NCI-H748 (cell line): ENCODE data around the gene DPM1.

ENCODE experiments used
- DNase-seq: peaks from one replicate; lab custom pipeline; 2025; ENCODE audit not compliant: unreplicated experiment; lab: John Stamatoyannopoulos, UW

The DPM1 gene

GRCh38 chr20:50930976-50931305 lies 27.4 kb downstream of the DPM1 start:
- no peak for DNase-seq

GRCh38 chr20:50930139-50930975 lies 28.0 kb downstream of the DPM1 start:
- DNase-seq = peak; percentile 9

DNA sequence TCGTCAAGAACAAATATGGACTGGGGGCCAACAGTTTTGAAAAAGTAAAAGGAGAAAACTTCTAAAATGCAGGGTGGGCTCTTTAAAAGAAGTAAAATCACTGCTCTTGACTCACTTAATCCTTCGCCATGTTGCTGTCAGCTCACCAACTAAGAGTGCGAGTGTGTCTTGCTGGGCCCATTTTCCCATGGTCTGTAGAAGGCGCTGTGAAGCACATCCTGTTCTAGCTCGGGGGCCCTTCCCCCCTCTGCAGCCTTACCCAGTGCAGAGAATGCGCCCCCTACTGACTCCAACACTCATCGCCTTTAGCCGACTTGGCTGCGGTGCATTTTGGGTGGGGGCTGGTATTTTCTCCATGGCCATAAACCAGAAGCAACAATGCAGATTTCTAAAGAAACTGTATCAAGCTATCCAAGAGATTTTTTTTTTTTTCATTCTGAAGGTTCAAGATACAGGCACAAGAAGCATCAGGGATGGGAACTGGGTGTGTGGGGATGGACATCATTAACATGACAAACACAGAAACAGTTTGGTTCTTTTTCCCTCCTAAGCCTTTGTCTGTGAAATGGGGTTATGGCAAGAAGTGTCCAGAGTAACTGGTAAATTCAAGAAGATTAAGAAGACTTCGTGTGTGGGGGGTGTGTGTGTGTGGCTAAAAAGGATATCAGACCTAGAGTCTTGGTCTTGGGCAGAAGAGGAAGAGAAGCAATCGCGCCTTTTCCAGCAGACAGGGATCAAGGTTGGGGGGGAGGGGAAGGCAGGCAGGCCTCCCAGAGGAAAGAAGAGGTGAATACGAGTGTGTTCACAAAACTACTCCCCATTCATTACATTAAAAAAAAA lies 28.8 kb downstream of the DPM1 start:
- peak; percentile 89 for DNase-seq

DNA sequence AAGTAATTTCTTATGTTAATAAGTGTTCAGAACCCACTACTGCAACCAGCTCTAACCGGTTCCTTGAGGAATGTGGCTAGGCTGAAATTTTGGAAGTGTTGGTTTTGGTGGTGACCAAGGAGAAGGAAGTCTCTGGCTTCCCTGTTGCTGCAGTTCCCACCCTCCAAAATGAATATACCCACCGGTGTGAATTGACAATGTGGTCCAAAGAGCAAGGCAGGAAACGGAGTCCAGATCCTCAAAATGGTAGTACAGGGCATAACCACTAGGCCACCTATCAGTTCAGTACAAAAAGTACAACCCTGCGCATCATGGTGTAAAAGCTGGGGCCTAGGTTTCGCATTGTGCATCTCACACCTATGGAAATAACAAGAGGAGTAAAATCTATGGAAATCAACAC lies 29.9 kb downstream of the DPM1 start:
- DNase-seq = no peak

- no peak for DNase-seq
Measured at GRCh38 chr20:50926530-50926929, 31.8 kb downstream of the DPM1 start.

- DNase-seq = no peak
Measured at GRCh38 chr20:50924261-50924920, 33.9 kb downstream of the DPM1 start.

GRCh38 chr20:50921803-50922501 lies 36.4 kb downstream of the DPM1 start:
- DNase-seq = no peak

DNA sequence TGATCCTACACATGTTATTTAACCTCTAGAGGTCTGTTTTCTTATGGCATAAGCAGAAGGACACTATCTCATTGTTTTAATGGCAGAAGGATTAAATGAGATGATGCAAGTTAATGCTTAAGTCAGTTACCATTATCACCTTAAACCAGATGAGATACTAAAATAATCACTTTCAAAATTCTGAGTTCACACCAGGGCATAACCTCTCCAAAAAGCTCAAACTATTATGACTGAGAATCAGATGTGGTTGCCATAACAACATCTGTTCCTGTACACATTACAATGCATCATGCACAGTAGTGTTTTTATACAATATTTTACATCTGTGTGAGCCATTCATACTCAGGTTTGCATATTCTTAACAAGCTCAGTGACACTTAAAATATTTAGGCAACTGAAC lies 37.3 kb downstream of the DPM1 start:
- DNase-seq = no peak

- no peak for DNase-seq
Measured at GRCh38 chr20:50919567-50919966, 38.8 kb downstream of the DPM1 start.

DNA sequence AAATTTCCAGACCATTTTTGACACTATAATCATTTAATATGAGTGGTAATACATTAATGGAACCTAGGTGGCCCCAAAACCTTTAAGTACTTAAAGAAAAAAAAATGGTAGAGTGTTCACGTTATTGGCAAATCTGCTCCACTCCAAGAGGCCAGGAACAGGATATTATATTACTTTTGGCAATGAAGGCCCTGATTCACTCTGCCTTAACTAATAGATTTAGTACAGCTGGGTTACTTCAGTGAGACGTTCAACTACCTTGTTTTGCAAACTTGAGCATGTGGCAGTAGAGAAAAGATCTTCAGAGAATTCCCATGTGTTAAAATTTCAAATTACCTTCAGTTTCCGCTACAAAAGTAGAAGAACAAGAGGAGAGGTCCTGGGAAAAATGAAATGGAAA lies 39.9 kb downstream of the DPM1 start:
- no peak for DNase-seq

GRCh38 chr20:50916934-50917333 lies 41.4 kb downstream of the DPM1 start:
- DNase-seq = no peak

GRCh38 chr20:50916257-50916656 lies 42.1 kb downstream of the DPM1 start:
- no peak for DNase-seq

DNA sequence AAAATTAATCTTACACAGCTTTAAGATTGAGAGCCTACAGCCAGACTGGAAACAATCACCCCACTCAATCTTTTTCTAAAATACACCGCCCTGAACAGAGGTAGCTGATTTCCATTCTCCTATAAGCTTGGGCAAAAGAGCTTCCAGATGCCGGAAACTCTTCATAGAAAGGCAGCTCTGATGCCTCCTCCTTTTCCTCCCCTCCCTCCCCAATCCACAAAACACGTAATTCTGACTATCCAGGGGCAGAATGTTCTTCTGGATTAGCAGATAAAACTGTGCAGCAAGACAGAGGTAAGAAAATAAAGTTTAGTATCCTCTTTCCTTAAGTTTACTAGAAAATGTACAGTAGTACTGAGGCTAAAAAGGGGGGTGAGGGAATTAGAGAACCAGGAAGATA lies 42.9 kb downstream of the DPM1 start:
- no peak for DNase-seq

- no peak for DNase-seq
Measured at GRCh38 chr20:50913690-50914375, 44.5 kb downstream of the DPM1 start.

- DNase-seq = no peak
Measured at GRCh38 chr20:50911716-50912115, 46.6 kb downstream of the DPM1 start.

DNA sequence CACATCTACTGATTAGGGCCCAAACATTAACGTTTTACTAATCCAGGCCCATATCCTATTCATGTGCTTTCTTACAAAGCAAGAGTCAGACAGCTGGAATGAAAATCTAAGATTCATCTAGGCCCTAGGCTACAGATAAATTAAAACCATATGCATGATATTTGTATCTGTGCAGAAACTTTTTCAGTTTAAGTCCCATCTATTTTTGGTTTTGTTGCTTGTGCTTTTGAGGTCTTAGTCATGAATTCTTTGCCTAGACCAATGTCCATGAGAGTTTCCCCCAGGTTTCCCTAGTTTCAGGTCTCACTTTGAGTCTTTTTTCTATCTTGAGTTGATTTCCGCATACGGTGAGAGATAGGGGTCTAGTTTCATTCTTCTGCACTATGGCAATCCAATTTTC lies 47.3 kb downstream of the DPM1 start:
- no peak for DNase-seq

DNA sequence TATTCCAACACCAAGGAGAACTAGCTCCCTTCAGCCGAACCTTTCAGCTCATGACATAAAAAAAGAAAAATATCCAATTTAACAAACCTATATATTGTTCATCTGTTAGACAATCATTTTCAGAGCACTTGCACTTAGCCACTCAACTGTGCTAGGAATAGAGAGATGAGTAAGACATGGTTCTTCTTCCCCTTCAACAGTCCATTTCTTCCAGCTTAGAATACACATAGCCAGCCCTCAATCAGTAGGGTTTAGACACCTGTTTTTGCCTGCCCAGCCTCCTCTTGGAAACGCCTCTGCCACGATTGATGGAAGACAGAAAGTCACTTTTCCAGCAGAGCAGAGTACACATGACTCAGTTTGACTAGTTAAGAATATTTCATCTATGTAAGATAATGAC lies 48.9 kb downstream of the DPM1 start:
- no peak for DNase-seq

DNA sequence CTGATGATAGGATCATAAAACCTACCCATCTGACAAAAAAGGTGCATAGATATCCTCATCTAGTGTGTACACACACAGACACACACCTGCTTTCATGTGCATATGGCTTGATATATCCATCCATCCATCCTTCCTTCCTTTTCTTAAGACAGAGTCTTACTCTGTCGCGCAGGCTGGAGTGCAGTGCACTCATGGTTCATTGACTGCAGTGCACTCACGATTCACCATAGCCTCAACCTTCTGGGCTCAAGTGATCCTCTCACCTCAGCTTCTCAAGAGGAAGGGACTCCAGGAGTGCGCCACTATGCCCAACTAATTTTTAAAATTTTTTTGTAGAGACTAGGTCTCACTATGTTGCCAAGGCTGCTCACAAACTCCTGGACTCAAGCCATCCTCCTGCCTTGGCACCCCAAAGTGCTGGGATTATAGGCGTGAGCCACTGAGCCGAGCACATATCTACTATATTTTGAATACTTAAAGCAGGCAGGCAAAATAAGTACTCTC lies 54.2 kb downstream of the DPM1 start:
- DNase-seq = no peak

DNA sequence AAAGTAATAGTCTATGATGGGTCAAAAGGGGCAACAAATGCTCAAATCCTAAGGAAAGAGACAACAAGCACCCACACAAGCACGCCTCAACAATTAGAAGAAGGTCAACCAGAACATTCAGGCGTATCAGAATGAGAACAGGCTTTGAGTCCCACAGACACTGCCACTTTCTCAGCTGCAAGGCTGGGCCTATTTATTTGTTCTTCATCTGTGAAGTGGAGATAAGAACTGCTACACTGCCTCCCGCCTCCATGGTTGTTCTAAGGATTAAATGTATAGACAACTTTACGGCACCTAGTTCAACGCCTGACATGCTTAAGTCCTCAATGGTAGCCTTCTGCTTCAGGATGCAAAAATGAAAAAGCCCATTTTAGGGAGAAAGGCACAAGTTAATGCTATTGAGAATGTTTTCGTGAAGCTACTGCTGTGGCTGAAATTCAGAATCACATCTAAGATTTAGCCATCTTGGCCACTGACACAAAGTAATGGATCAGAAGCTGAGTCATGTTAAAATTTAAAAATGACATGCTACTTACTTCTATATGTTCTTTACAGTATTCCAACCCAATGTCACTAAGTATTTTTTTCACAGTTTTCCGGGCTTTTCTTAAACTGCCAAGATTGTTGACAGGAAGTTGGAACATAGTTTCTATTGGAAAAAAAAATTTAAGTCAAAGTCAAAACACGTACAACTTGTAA lies 54.8 kb downstream of the DPM1 start:
- no peak for DNase-seq

DNA sequence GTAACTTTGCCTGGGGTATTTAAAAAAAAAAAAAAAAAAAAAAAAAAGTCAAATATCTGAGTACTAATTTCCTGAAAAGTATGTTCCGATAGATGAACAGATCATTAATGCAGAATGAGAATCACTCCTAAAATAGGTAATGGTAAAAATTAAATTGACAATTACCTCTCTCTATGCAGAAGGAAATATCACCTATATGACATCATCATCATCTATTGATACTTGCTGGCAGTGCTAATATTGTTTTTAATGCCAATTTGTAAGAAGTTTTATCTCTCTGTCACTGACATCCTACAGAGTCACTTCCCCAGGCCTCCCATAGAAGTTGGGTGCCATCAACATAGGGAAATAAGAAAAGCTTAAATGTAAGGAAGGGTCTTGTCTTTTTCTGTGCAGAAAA lies 57.0 kb downstream of the DPM1 start:
- DNase-seq = no peak
